ENCODE measurements around the gene SENP3.

Gene SENP3

DNA sequence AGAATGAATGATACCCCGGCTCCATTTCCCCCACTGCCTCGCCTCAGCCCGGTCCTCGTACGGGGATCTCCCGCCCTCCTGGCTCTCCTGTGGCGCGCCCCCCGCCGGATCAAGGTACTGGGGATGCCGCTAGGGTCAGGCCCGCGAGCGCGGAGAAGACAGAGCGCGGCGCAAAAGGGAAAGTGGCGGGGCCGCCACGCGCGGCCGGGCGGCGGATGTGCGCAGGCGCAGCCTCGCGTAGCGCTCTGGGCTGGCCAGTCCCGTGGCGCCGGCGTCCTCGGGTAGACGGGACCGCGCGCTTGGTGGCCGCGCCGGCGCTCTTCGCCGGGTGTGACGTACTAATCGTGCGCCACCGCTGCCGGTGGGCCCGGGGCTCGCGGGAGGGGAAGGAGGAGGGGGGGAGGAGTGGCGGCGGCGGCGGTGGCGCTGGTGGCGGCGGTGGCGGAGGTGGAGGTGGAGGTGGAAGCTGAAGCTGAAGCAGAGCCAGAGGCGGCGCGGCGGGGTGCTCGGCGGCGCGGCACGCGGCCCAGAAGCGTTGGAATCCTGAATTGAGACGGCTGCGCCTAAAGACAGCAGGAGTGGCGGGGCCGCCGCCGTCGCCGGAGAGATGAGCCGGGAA is at the start of gene SENP3:
SENP3 (plus strand) TSS at position 331 of the 619 bp plus-strand sequence. CDS start 1,158 bp downstream, outside the sequence.
- peak; percentile 88 for DNase-seq

DNA sequence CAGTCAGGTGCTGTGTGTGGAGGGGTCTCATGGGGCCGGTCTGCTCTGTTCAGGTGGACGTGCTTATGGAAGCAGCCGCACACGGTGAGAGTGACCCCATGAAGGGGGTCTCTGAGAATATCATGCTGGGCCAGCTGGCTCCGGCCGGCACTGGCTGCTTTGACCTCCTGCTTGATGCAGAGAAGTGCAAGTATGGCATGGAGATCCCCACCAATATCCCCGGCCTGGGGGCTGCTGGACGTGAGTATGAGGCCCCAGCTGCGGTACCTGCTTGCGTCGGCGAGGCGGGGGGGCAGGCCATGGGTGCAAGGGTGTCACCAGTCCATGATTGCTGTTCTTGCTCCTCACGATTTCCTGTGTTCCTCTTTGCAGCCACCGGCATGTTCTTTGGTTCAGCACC is 49.6 kb upstream of the SENP3 start:
- no peak for DNase-seq

DNA sequence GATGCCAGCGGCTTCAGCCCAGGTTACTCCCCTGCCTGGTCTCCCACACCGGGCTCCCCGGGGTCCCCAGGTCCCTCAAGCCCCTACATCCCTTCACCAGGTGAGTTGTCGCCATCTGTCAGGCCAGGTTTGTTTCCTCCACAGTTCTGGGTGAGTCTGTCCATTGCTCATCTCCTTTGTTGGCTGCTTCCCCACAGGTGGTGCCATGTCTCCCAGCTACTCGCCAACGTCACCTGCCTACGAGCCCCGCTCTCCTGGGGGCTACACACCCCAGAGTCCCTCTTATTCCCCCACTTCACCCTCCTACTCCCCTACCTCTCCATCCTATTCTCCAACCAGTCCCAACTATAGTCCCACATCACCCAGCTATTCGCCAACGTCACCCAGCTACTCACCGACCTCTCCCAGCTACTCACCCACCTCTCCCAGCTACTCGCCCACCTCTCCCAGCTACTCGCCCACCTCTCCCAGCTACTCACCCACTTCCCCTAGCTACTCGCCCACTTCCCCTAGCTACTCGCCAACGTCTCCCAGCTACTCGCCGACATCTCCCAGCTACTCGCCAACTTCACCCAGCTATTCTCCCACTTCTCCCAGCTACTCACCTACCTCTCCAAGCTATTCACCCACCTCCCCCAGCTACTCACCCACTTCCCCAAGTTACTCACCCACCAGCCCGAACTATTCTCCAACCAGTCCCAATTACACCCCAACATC is 48.7 kb upstream of the SENP3 start:
- no peak for DNase-seq

DNA sequence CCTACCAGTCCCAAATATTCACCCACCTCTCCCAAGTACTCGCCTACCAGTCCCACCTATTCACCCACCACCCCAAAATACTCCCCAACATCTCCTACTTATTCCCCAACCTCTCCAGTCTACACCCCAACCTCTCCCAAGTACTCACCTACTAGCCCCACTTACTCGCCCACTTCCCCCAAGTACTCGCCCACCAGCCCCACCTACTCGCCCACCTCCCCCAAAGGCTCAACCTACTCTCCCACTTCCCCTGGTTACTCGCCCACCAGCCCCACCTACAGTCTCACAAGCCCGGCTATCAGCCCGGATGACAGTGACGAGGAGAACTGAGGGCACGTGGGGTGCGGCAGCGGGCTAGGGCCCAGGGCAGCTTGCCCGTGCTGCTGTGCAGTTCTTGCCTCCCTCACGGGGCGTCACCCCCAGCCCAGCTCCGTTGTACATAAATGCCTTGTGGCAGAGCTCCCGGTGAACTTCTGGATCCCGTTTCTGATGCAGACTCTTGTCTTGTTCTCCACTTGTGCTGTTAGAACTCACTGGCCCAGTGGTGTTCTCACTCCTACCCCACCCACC is 47.8 kb upstream of the SENP3 start:
- DNase-seq: no peak

DNA sequence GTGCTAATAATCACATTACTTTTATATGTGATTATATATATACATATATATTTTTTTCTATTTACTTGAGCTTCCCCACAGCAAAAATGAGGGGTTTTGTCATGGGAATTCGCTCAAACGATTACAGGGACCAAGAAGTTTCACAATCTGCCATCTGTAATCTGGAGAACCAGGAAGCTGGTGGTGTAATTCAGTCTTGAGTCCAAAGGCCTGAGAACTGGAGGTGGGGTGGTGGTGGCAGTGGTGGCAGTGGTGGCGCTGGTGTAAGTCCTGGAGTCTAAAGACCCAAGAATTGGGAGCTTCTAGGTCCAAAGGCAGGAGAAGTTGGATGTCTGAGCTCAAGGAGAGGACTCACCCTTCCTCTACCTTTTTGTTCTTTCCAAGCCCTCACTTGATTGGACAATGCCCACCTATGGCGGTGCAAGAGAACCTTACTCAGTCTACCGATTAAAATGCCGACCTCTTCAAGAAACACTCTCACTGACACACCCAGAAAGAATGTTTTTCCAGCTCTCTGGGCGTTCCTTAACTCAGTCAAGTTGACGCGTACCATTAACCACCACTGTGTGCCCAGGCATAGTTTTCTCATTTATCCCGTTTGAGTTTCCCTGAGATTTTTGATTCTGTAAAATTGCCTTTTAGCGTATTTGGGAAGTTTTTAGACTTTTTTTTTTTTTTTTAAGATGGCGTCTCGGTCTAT is 45.7 kb upstream of the SENP3 start:
- DNase-seq: peak; percentile 12

DNA sequence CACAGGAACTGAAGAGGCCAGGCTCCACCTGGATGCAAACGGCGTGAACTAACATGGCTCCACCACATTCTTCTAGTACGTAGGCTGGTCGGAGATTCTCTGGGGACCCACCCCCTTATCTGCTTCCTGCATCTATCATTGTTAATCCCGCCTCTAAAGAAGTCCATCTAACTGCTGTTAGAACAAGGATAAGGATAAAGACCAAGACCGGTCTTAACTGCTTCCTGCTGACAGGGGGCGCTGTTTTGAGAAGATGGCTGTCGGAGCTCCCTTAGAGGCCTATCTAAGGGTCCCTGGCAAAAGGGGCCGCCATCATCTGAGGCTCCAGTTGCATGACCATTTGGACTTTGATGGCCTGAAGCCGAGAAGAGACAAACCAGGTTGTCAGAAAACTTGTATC is 38.7 kb upstream of the SENP3 start:
- peak; percentile 13 for DNase-seq

DNA sequence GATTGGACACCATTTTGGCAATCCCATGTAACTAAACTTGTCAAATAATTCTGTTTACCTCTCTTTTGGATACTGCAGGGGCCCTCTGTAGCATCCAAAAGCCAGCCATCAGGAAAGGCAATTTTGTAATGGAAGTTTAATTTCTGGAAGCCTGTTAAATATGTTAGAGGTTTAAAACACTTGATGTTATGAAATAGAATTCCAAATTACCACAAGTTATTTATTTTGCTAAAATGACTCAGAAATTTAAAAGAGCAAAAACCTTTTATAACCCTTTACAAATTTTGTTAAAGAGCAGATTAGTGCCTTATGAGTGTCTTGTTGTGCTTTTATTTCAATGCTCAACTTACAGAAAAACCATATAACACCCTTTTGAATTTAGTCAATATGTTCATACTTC is 32.9 kb upstream of the SENP3 start:
- DNase-seq: no peak

DNA sequence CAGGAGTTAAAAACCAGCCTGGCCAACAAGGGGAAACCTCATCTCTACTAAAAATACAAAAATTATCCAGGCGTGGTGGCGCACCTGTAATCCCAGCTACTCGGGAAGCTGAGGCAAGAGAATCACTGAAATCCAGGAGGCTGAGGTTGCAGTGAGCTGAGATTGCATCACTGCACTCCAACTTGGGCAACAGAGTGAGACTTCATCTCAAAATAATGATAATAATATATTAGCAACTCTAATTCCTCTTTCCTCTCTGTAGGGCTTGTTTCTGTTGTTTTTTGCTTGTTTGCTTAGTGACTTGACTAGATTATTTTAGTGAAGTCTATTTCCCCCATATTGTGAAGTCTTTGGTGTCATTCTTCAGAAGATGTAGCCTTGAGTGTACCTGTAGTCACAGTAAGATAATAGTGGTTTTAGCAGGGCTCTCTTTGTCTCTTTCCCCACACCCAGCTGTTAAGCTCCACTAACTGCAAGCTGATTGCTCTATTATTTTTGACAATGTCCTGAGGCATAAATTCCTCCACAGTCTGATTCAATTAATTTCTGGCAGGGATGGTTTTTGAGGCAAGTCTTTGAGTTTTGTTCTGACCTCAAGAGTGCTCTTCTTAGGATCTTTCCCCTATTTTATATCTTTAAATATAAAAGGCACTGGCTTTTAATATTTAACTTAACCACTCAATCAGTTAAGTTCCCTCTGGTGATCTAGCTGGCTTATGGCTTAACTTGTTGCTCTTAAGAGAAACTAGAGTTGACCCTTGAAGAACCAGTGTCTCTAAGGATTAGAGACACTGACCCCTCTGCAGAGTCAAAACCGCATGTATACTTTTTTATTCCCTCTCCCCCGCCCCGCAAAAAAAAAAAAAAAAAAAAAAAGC is 31.5 kb upstream of the SENP3 start:
- no peak for DNase-seq

DNA sequence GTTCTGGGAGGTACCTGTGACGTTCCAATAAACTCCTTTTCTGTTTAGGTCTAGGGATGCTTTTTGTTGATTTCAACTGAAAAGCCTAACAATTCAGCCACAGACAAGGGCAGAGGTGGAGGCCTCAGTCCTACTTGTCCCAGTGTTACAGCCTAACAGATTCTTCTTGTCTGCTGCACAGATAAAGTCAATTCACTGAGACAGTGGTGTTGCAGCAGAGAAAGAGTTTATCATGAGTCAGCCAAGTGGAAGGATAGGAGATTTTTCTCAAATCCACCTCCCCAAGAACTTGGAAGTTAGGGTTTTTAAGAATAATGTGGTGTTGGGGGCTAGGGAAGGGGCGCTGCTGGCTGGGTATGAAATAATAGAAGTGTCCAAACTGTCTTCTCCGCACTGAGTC is 23.7 kb upstream of the SENP3 start:
- DNase-seq: no peak

DNA sequence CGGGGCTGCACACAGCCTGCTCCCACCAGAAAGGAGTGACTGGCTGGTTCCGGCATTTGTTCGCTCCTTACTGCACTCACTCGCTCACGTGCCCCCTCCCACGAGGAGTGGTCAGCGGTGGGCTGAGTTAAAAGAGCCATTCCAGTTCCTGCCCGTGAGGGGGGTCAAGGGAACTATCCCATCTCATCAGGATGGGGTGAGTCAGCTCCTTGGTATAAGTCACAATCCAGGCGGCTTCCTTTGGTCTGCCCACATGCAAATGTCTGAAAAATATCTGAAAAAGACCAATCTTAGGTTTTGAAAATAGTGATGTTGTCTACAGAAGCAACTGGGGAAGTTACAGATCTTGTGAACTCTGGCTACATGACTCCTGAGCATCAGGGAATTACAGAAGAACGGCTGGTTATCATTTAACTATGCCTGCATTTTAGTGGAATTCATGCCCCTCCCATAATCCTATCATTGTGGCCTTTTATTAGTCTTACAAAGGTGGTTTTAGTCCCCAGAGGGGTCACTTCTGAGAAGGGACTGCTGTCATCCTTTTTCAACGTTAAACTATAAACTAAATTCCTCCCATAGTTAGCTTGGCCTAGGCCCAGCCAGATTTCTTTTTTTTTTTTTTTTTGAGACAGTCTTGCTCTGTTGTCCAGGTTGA is 22.7 kb upstream of the SENP3 start:
- peak; percentile 27 for DNase-seq

DNA sequence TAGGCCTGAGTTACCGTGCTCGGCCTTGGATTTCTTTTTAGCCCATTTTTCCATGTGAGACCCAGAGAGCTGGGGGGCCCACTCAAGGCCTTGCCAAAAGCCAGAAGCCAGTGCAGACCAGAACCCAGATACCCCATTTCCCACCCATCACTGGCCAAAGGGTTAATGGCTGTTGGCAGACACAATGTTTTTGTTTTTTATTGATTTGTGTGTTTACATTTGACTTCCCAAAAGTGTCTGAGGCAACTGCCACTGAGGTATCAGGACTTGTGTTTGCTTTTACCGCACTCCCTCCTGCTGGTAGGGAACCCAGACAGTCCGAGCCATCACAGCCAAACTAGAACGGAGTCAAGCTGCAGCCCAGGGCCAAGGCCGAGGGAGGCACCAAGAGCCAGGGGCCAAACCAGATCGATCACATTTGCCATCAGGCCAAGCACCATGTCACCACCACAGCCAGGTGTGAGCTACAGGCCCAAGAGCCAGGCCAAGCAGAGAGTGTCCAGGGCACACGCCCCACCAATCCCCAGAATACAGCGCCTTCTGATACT is 20.6 kb upstream of the SENP3 start:
- no peak for DNase-seq

DNA sequence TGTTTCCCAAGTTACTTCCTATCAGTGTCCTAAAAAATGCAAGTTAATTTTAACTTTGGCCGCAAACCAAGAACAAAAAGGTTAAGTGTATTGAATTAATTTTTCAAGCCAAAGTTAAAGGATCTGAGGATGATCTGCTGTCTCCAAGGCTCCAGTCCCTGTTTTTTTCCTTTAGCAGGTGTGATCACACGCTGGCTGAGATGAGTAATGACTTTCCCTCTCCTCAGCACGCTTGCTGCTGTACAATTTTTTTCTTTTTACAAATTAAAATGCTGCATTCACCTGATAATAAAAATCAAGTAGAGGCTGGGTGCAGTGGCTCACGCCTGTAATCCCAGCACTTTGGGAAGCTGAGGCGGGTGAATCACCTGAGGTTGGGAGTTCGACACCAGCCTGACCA is 16.8 kb upstream of the SENP3 start:
- DNase-seq: no peak

DNA sequence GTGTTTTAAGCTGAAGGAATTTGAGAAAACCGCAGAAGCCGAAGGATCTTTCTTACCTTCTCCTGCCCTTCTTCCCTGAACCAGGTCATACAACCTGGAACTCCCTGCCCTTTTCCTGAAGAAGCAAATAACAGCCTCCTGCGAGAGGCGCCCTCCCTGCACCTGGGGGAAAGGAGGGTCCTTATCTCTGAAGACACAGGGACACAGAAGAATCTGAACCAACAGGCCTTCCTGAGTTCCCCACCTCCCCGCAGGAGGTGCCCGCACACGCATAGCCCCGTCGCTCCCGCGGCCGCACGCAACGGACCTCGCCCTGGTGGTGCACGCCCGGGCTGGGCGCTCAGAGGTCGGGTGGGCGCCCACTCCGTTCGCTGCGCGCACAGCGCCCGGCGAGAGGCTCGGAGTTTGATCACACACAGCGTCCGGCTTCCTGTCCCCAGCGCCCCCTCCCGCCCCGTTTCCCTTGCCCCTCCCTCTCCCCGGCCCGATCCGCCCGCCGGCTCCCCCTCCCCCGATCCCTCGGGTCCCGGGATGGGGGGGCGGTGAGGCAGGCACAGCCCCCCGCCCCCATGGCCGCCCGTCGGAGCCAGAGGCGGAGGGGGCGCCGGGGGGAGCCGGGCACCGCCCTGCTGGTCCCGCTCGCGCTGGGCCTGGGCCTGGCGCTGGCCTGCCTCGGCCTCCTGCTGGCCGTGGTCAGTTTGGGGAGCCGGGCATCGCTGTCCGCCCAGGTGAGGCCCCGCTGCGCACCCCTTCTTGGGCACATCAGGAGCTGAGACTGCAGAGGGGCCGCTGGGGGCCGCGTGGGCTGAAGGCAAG is 12.9 kb upstream of the SENP3 start, which contains the start of gene TNFSF12:
TNFSF12 (plus strand) TSS at position 474 of the 816 bp plus-strand sequence; CDS start at position 570, 96 bp downstream.
- peak; percentile 50 for DNase-seq

DNA sequence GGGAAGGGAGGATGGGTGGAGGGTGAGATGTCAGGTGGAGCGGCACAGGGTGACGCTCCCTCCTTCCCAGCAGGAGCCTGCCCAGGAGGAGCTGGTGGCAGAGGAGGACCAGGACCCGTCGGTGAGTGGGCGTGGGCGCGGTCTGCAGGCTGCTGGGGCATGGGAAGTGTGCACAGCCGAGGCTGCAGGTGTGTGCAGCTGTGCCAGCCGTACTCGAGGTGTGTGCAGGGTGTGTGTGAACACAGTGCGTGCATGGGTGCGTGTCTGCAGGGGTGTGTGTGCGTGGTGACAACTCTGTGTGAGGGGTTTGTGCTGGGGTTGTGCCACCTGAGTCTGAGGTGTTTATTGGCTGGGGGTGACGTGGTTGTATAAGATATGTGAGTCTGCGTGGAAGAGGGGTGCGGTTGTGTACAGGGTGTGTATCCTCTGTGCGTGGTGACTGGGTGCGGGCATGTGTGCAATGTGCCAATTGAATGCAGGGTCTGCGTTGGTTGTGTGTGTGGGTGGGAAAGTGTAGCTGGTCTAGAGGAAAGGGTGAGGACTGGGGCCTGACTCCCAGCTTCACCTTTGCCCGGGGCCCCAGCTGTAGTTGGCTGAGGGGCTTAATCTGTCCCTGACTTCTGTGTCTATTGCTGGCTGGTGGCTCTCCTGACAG is 12.2 kb upstream of the SENP3 start:
- DNase-seq: no peak

DNA sequence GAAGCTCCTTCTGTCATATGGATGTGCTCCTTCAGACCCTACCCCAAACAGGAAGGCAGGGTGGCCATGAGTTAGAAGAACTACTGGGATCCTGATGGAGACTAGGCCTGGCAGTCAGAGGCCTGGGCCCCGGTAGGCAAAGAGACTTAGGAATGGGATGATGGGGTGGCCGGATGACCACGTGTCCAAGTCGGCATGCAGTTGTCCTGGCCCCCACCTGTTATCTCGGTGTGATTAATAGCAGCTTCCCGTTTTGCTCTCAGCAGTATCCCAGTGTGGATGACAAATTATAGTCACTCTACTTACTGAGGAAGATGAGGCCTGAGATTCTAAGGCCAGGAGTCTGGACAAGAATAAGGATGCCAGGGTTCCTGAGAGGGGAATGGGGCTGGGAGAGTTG is 11.4 kb upstream of the SENP3 start:
- DNase-seq: no peak

DNA sequence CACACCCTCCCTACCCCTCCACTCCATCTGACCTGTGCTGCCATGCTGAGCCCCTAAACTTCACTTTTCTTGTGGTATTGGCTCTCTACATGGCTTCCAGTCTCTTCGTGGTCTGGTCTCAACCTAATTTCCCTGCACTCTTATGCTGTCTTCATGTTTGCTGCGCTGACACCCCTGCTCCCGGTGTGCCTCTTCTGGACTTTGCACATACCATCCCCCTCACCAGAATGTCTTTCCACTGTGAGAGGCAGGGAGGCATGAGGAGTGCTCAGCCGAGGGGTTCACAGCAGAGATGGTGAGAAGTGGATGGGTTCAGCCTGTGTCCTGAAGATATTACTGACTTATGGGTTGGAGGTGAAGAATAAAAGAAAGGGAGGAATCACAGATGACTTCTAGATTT is 10.3 kb upstream of the SENP3 start:
- no peak for DNase-seq

DNA sequence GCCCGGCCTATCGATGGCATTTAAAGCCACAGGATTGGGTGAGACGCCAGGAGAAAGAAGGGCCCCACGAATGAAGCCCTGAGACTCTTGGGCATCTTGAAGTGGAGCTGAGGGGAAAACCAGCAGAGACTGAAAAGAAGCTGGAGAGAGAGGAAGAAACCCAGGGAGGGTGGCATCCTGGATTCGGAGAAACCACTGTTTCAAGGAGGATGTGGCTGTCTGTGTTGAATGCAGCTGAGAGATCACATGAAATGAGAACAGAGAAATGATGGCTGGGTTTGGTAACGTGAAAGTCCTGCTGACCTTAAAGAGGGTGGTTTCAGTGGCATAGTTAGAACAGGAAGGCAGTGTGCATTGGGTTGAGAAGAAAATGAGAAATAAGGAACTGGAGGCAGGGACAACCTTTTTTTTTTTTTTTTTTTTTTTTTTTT is 9.1 kb upstream of the SENP3 start:
- no peak for DNase-seq

DNA sequence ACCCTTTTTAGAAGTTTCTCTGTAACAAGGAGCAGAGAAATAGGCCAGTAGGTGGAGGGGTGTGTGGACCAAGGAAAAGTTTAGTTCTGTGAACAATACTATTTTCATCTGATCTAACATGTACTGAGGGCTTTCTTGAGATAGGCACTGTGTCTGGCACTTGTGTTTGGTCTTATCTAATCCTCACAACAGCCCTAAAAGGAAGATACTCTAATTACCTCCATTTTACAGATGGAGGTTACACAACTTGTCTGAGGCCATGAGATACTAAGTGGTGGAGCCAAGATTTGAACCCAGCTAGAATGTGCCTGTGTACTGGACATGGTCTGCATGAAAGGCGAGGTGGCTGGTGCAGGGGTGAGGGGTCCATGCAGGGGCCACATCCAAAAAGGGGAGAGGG is 8.4 kb upstream of the SENP3 start:
- DNase-seq: no peak

DNA sequence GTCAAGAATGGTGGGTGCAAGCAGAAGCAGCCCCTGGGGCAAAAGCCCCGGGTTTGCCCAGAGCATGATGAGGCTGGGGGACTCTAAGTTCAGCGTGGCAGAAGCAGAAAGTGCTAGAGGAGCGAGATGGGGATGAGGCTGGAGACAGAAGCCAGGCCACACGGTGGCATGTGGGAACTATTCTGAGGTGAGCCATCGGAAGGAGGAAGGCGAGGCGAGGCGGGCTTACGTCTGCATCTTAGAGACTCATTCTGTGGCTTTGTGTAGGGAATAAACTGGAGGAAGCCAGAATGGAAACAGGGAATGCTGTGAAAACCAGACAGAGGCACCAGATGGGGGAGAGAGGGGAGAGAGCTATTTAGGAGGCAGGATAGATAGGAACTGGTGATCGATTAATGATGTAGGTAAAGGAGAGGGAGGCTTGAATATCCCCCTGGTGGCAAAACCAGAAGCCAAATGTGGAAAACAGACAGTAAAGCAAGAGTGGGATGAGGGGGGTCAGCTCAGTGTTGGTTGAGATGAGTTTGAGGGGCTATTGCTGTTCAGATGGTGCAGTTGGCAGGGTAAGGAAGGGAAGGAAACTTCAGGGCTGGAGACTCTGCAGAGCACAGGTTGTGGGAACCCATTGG is 6.3 kb upstream of the SENP3 start:
- no peak for DNase-seq

DNA sequence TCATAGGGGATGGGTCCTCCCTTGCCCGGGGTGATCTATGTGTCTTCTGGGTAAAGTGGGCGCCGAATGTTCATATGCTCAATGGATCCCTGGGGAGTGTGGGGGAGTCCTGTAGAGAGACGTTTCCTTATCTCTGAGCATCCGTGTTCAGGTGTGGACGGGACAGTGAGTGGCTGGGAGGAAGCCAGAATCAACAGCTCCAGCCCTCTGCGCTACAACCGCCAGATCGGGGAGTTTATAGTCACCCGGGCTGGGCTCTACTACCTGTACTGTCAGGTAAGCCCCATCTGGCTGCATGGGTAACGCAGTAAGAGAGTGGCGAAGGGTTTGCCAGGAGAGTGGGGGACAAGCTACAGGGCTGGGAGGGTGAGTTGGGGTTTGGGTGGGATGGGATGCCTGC is 5.1 kb upstream of the SENP3 start:
- DNase-seq: no peak
